ENCODE data around the gene TMEM237. TPM values are rescaled to one million over a fixed set of nuclear protein-coding genes. Genes with fewer than 3 reads are reported as not detected.
A peak's percentile ranks its signal among the peaks of the same experiment; 100 is the strongest.

TMEM237 gene, protein sequence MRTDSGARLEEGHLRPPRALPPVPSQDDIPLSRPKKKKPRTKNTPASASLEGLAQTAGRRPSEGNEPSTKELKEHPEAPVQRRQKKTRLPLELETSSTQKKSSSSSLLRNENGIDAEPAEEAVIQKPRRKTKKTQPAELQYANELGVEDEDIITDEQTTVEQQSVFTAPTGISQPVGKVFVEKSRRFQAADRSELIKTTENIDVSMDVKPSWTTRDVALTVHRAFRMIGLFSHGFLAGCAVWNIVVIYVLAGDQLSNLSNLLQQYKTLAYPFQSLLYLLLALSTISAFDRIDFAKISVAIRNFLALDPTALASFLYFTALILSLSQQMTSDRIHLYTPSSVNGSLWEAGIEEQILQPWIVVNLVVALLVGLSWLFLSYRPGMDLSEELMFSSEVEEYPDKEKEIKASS
- total RNA-seq: 10 to 100 TPM; 12.4 to 19.0 (median 14.5) TPM

DNA sequence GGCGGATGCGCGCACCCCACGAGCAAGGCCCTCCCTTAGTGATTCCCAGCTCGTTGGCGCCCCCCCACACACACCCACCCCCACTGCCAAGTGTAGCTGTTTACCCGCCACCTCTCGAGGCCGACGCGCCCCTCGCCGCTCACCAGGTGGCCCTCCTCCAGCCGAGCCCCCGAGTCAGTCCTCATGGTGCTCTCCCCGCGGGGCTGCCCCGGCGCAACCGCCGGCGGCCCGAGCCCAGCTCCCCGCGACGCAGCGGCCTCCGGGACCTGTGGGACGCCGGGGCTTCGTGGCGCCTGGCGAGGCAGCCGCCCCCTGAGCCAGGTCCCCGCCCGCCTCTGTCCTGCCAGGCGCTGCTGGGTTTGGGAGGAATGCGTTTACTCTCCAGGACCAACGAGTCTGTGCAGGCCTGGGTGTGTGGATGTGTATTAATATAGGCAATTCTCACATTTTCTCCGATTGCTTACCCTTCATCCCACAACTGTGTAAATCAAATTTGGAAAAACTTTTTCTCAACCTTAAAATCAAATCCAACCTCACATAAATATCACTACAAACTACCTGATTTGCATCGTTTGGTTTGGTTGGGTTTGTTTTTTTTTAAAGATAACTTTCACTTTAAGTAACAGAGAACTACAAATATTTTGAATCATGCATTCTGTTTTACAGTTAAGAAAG is at the start of gene TMEM237:
Gene TMEM237 (minus strand): TSS at position 288 of the 675 bp plus-strand sequence. CDS start 103 bp downstream, at position 185.
- peak; percentile 55 to 71 for ATAC-seq
- peak in 1 of 2 donors; percentile 29 for DNase-seq
- peaks cover 0 to 5% of the 10 kb centered on the region in 2 donors for H3K36me3 ChIP-seq
- in situ Hi-C loops (cut with MboI; ENCODE audit: low sequenced_read_pairs in 4 of 4) (no loop called here), intact Hi-C loops (cut with DNase I; ENCODE audit: low total_unique reads) (loop anchor here (2.0 to 10.0 kb wide), 3 partner anchors 139 to 239 kb away; partner anchors contain the start of gene ALS2)
- H3K27ac ChIP-seq: peak within 1 kb of the TSS; percentile 90 to 96 (median 94)
- H3K9me3 ChIP-seq: no peaks in the 10 kb centered on the region
- TF ChIP-seq, protein P1, sequence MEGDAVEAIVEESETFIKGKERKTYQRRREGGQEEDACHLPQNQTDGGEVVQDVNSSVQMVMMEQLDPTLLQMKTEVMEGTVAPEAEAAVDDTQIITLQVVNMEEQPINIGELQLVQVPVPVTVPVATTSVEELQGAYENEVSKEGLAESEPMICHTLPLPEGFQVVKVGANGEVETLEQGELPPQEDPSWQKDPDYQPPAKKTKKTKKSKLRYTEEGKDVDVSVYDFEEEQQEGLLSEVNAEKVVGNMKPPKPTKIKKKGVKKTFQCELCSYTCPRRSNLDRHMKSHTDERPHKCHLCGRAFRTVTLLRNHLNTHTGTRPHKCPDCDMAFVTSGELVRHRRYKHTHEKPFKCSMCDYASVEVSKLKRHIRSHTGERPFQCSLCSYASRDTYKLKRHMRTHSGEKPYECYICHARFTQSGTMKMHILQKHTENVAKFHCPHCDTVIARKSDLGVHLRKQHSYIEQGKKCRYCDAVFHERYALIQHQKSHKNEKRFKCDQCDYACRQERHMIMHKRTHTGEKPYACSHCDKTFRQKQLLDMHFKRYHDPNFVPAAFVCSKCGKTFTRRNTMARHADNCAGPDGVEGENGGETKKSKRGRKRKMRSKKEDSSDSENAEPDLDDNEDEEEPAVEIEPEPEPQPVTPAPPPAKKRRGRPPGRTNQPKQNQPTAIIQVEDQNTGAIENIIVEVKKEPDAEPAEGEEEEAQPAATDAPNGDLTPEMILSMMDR (IDR thresholded peaks at IDR 0.05 in 4 of 5, conservative IDR thresholded peaks at IDR 0.05 in 1 of 5): no peak
- TF ChIP-seq POLR2A (IDR thresholded peaks at IDR 0.05): no peak
- no peaks in the 10 kb centered on the region for H3K27me3 ChIP-seq
- H3K4me1 ChIP-seq: peaks cover 15 to 16% of the 10 kb centered on the region in 2 donors
- peak within 1 kb of the TSS; percentile 75 to 98 (median 93) for H3K4me3 ChIP-seq

DNA sequence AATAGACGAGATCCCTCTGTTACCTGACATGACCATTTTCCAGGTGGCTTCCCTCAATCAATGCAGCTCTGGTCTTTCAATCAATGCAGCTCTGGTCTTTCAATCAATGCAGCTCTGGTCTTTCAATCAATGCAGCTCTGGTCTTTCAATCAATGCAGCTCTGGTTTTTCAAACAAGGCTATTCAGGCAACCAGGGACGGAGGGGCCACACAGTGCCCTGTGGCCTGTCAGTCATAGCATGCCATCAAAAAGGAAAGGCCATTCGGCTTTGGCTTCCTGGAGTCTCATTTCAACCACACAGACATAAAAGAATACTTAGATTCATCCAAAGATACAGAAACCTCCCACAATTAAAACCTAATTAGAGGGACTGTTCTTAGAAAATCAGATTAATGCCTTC is 41.9 kb upstream of the TMEM237 start:
- no peaks in the 10 kb centered on the region for H3K27me3 ChIP-seq
- DNase-seq: no peak
- H3K27ac ChIP-seq: no peak overlapping the region
- in situ Hi-C loops (cut with MboI; ENCODE audit: low sequenced_read_pairs in 4 of 4): no loop called here
- no peak for ATAC-seq
- intact Hi-C loops (cut with DNase I; ENCODE audit: low total_unique reads): no loop called here
- TF ChIP-seq, protein P1 (IDR thresholded peaks at IDR 0.05 in 4 of 5, conservative IDR thresholded peaks at IDR 0.05 in 1 of 5): no peak
- no peak for TF ChIP-seq POLR2A (IDR thresholded peaks at IDR 0.05)
- H3K4me3 ChIP-seq: no peak overlapping the region
- no peaks in the 10 kb centered on the region for H3K9me3 ChIP-seq
- H3K4me1 ChIP-seq: no peaks in the 10 kb centered on the region
- H3K36me3 ChIP-seq: no peaks in the 10 kb centered on the region

DNA sequence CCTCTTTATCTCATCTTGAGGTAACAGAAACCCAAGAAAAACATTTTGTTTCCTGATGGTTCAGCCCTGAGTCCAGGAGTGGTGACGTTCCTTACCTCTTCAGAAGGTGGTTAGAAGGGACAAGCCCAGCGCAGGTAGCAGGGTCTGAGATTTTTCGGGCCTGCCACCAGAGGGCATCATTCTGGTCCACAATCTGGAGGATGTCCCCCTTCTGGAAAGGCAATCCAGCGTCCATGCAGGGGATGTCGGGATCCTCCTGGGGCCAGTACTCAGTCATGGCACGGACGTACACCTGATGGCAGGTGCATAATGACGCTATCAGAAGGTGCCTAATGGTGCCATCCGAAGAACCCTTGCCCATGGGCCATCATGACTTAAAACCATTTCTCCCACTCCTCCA is 37.4 kb upstream of the TMEM237 start:
- H3K36me3 ChIP-seq: no peaks in the 10 kb centered on the region
- in situ Hi-C loops (cut with MboI; ENCODE audit: low sequenced_read_pairs in 4 of 4): no loop called here
- no peak overlapping the region for H3K4me3 ChIP-seq
- TF ChIP-seq, protein P1 (IDR thresholded peaks at IDR 0.05 in 4 of 5, conservative IDR thresholded peaks at IDR 0.05 in 1 of 5): no peak
- no peak for TF ChIP-seq POLR2A (IDR thresholded peaks at IDR 0.05)
- no peaks in the 10 kb centered on the region for H3K27me3 ChIP-seq
- no peak overlapping the region for H3K27ac ChIP-seq
- DNase-seq: no peak
- no peak for ATAC-seq
- H3K4me1 ChIP-seq: no peaks in the 10 kb centered on the region
- no peaks in the 10 kb centered on the region for H3K9me3 ChIP-seq
- intact Hi-C loops (cut with DNase I; ENCODE audit: low total_unique reads): no loop called here

DNA sequence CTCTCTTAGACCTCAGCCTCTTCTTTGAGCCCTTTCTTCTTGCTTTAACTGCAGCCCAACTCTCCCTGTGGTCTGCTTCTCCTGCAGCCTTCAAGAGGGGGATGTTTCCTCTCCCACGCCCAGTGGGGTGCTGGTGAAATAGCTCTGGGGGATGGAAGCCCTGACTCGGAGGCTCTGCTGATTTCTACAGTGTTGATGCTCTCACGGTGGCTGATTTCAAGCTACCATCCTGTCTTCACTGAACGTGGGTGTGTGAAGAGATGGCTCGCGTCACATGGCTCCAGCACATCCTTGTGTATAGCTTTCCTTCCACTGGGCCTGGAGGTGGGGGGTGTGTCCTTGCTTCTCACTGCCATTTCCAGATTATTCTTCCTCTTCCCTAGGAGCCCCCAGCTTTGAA is 35.1 kb upstream of the TMEM237 start:
- Histone ChIP-seq H3K27me3 (no peaks in the 10 kb centered on the region), H3K4me1 (no peaks in the 10 kb centered on the region), H3K36me3 (no peaks in the 10 kb centered on the region), H3K4me3 (no peak overlapping the region), H3K27ac (no peak overlapping the region), H3K9me3 (no peaks in the 10 kb centered on the region)
- intact Hi-C loops (cut with DNase I; ENCODE audit: low total_unique reads) (no loop called here), in situ Hi-C loops (cut with MboI; ENCODE audit: low sequenced_read_pairs in 4 of 4) (no loop called here)
- ATAC-seq (no peak), DNase-seq (no peak)
- TF ChIP-seq, protein P1 (IDR thresholded peaks at IDR 0.05 in 4 of 5, conservative IDR thresholded peaks at IDR 0.05 in 1 of 5): no peak
